Ishikawa (cell line): ENCODE measurements around the gene TCEAL3.

Experiments used
- CEBPB ChIP-seq: IDR thresholded peaks from 2 replicates; pipeline ENCODE4 v1.6.1; 2012
- CREB1 ChIP-seq: IDR thresholded peaks from 2 replicates; pipeline ENCODE4 v1.6.1; 2012; ENCODE audit warnings: low read depth
- EGR1 ChIP-seq: IDR thresholded peaks from 2 replicates; pipeline ENCODE4 v1.6.1; 2012
- EP300 ChIP-seq: IDR thresholded peaks from 2 replicates; pipeline ENCODE4 v1.6.1; 2012; ENCODE audit warnings: borderline replicate concordance
- FOXM1 ChIP-seq: IDR thresholded peaks from 2 replicates; pipeline ENCODE4 v1.6.1; 2012; ENCODE audit warnings: low read depth, borderline replicate concordance
- NFIC ChIP-seq: IDR thresholded peaks from 2 replicates; pipeline ENCODE4 v1.6.1; 2012
- RAD21 ChIP-seq: IDR thresholded peaks from 2 replicates; pipeline ENCODE4 v1.6.1; 2012; ENCODE audit warnings: low read depth
- REST ChIP-seq: IDR thresholded peaks from 2 replicates; pipeline ENCODE4 v1.6.1; 2012; ENCODE audit warnings: low read depth, mild to moderate bottlenecking
- TAF1 ChIP-seq: IDR thresholded peaks from 2 replicates; pipeline ENCODE4 v1.6.1; 2012; ENCODE audit warnings: low read depth, mild to moderate bottlenecking
- TCF12 ChIP-seq: IDR thresholded peaks from 2 replicates; pipeline ENCODE4 v1.6.1; 2012; ENCODE audit warnings: low read depth
- TEAD4 ChIP-seq: IDR thresholded peaks from 2 replicates; pipeline ENCODE4 v1.6.1; 2012
- USF1 ChIP-seq: IDR thresholded peaks from 2 replicates; pipeline ENCODE4 v1.6.1; 2012
- YY1 ChIP-seq: IDR thresholded peaks from 2 replicates; pipeline ENCODE4 v1.6.1; 2012; ENCODE audit warnings: low read depth
- ZBTB7A ChIP-seq: IDR thresholded peaks from 2 replicates; pipeline ENCODE4 v1.6.1; 2012; ENCODE audit warnings: low read depth
- TF ChIP-seq, protein P1 (sequence below): IDR thresholded peaks from 2 replicates; pipeline ENCODE4 v1.6.1; 2012

The TCEAL3 gene

DNA sequence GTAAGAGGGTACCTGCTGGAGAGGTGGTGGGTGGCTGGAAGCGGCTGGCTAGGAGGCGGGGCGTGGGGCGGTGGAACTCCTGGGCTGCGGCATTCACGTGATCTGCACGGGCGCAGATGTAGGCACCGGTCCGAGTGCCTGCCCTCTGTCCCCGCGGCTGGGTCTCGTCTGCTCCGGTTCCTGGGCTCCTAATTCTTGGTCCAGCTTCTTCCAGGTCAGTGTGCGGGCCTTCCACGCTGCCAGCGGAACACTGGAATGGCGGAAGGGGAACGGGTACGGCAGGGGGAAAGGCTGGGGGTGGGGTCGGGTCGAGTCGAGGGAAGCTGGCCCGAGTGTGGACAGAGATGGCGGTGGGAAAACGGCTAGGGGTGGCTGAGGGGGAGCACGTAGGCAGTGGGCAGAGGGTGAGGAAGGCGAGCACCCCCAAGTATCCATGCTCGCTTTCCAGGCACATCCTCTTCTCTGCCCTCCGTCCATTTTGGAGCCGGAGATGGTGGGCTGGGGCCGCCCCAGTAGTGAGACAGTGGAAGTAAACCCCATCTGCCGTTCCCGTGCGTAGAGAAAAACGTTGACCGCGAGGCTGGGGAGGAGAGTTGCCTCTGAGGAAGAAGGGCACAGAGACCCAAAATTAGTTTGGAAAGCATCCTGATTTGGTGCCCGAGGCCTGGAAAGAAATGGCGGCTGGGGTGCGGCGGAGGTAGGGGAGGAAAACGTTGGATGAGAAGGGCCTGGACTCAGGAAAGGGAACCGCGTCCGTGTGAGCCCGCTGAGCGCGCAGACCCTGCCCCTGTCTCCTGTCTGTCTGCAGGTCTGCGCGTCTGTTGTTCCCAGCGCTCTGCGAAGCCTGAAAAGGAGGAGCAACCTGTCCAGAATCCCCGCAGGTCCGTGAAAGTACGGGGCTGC, 22.1 kb upstream of the TCEAL3 start, which contains the start of gene TCEAL4:
TSS of gene TCEAL4 (plus strand) at position 105 of the 903 bp plus-strand sequence. CDS start 1,161 bp downstream, outside the sequence.
- no peak for TF ChIP-seq CEBPB
- TF ChIP-seq TCF12, result no peak
- TF ChIP-seq, protein P1, sequence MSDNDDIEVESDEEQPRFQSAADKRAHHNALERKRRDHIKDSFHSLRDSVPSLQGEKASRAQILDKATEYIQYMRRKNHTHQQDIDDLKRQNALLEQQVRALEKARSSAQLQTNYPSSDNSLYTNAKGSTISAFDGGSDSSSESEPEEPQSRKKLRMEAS, result no peak
- TF ChIP-seq TAF1, result peak; percentile 47; the same call in 1 of the 2 replicates
- no peak for TF ChIP-seq TEAD4
- peak; percentile 82 for TF ChIP-seq USF1
- TF ChIP-seq YY1, result peak; percentile 64

DNA sequence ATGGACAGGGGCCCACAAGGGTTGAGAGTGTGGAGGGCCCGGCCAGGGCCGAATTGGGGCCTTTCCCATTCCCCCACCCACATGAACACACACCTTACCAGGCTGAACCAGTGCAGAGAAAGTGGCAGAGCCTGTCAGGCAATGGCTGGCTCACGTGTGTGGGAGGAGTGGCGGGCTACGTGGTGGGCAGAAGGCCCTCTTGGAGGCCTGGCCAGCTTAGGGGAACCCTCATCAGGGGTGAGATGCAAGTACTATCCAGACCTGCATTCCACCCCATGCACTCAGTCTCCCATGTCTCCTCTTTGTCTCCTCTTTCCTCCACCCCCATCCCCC, 21.5 kb upstream of the TCEAL3 start:
- TF ChIP-seq, protein P1, result no peak
- TF ChIP-seq CREB1 (no peak), EGR1 (no peak), REST (no peak), EP300 (no peak), ZBTB7A (no peak), RAD21 (no peak), NFIC (no peak), TEAD4 (no peak), YY1 (no peak), USF1 (no peak), FOXM1 (no peak), CEBPB (no peak), TAF1 (no peak), TCF12 (no peak)

GRCh38 chrX:103586659-103587058, 21.1 kb upstream of the TCEAL3 start:
- TF ChIP-seq ZBTB7A (no peak), NFIC (no peak), TEAD4 (no peak), USF1 (no peak), EP300 (no peak), TAF1 (no peak), YY1 (no peak), EGR1 (no peak), TCF12 (no peak), REST (no peak), CEBPB (no peak), CREB1 (no peak), RAD21 (no peak), FOXM1 (no peak)
- TF ChIP-seq, protein P1, result no peak

DNA sequence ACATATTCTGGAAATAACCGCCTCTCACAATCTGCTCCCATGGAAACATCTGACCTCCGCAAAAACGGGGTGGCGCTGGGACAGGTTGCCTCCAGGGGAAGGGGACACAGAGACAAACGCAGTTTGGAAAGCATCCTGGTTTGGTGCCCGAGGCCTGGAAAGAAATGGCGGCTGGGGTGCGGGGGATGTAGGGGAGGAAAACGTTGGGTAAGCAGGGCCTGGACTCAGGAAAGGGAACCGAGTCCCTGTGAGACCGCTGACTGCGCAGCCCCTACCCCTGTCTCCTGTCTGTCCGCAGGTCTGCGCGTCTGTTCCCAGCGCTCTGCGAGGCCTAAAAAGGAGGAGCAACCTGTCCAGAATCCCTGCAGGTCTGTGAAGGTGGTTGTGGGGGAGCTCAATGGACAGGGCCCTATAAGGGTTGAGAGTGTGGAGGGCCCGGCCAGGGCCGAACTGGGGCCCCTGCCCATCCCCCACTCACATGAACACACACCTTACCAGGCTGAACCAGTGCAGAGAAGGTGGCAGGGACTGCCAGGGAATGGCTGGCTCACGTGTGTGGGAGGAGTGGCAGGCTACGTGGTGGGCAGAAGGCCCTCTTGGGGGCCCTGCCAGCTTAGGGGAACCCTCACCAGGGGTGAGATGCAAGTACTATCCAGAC, 672 bp downstream of the TCEAL3 start:
- TF ChIP-seq CEBPB, result no peak
- no peak for TF ChIP-seq TEAD4
- no peak for TF ChIP-seq RAD21
- no peak for TF ChIP-seq TCF12
- no peak for TF ChIP-seq ZBTB7A
- TF ChIP-seq CREB1, result no peak
- TF ChIP-seq REST, result no peak
